Mesenchymal stem cell (in vitro differentiated cells and primary cell): ENCODE data around the gene LY6G5C.

Experiments used
- DNase-seq: peaks from one replicate; pipeline ENCODE4 v3.0.0-alpha.2; 2013
- H2AFZ ChIP-seq: one replicate; pipeline ENCODE4 v1.6.1; 2013; ENCODE audit warnings: low read depth, mild to moderate bottlenecking, control low read depth, inconsistent platforms, low read length, moderate library complexity
- H2AK5ac ChIP-seq: 2 replicates; pipeline ENCODE4 v1.6.1; 2013; ENCODE audit warnings: low read length, moderate library complexity, mild to moderate bottlenecking, inconsistent platforms; ENCODE audit not compliant: severe bottlenecking
- H2BK120ac ChIP-seq: one replicate; pipeline ENCODE4 v1.6.1; 2013; ENCODE audit warnings: low read depth, mild to moderate bottlenecking, inconsistent platforms, low read length, moderate library complexity
- H2BK12ac ChIP-seq, 2 experiments: one replicate each; pipeline ENCODE4 v1.6.1; 2013; ENCODE audit warnings: inconsistent platforms in 2 of 2, low read length in 2 of 2, mild to moderate bottlenecking in 2 of 2, moderate library complexity in 2 of 2, control low read depth in 1 of 2
- H2BK15ac ChIP-seq: one replicate; pipeline ENCODE4 v1.6.1; 2013; ENCODE audit warnings: mild to moderate bottlenecking, low read depth, inconsistent platforms; ENCODE audit not compliant: poor library complexity, severe bottlenecking
- H2BK5ac ChIP-seq: 2 replicates; pipeline ENCODE4 v1.6.1; 2013; ENCODE audit warnings: low read depth, mild to moderate bottlenecking, low read length, control low read depth, inconsistent platforms; ENCODE audit not compliant: poor library complexity, severe bottlenecking
- H3K14ac ChIP-seq, 2 experiments: one replicate each; pipeline ENCODE4 v1.6.1; 2013; ENCODE audit warnings: inconsistent platforms in 2 of 2, low read length in 2 of 2, control low read depth in 1 of 2, mild to moderate bottlenecking in 1 of 2, moderate library complexity in 1 of 2
- H3K18ac ChIP-seq, 2 experiments: one replicate each; pipeline ENCODE4 v1.6.1; 2013; ENCODE audit warnings: inconsistent platforms in 2 of 2, low read length in 2 of 2, control low read depth in 1 of 2, low read depth in 1 of 2, mild to moderate bottlenecking in 1 of 2
- H3K23ac ChIP-seq, 2 experiments: one replicate each; pipeline ENCODE4 v1.6.1; 2013; ENCODE audit warnings: inconsistent platforms in 2 of 2, low read length in 2 of 2, mild to moderate bottlenecking in 2 of 2, moderate library complexity in 2 of 2, control low read depth in 1 of 2
- H3K27ac ChIP-seq: 2 replicates; pipeline ENCODE4 v1.5.1; 2013; ENCODE audit warnings: mild to moderate bottlenecking, moderate library complexity, low read length, control low read depth, inconsistent platforms; ENCODE audit not compliant: poor library complexity, severe bottlenecking
- H3K27me3 ChIP-seq, 2 experiments: 2 replicates each; pipeline versions ENCODE4 v1.6.1 to v1.7.0; 2013; ENCODE audit warnings: low read length in 2 of 2, mild to moderate bottlenecking in 2 of 2, moderate library complexity in 2 of 2, control low read depth in 1 of 2, inconsistent platforms in 1 of 2; ENCODE audit not compliant: control insufficient read depth in 1 of 2, insufficient read depth in 1 of 2
- H3K36me3 ChIP-seq, 2 experiments: 2 replicates each; pipeline versions ENCODE4 v1.6.1 to v1.7.0; 2013; ENCODE audit warnings: low read length in 2 of 2, control low read depth in 1 of 2, inconsistent platforms in 1 of 2, low read depth in 1 of 2, mild to moderate bottlenecking in 1 of 2; ENCODE audit not compliant: insufficient read depth in 2 of 2, control insufficient read depth in 1 of 2
- H3K4ac ChIP-seq, 2 experiments: one replicate each; pipeline ENCODE4 v1.6.1; 2013; ENCODE audit warnings: inconsistent platforms in 2 of 2, low read length in 2 of 2, mild to moderate bottlenecking in 2 of 2, moderate library complexity in 2 of 2, control low read depth in 1 of 2, low read depth in 1 of 2
- H3K4me1 ChIP-seq: 2 replicates; pipeline ENCODE4 v1.6.1; 2013; ENCODE audit warnings: low read depth, low read length, control low read depth; ENCODE audit not compliant: control insufficient read depth, insufficient read depth
- H3K4me2 ChIP-seq: 2 replicates; pipeline ENCODE4 v1.6.1; 2013; ENCODE audit warnings: low read length, mild to moderate bottlenecking, inconsistent platforms; ENCODE audit not compliant: poor library complexity, severe bottlenecking
- H3K4me3 ChIP-seq, 2 experiments: 2 replicates each; pipeline versions ENCODE4 v1.5.1 to v1.7.0; 2013; ENCODE audit warnings: low read length in 2 of 2, mild to moderate bottlenecking in 2 of 2, control low read depth in 1 of 2, low read depth in 1 of 2; ENCODE audit not compliant: insufficient read depth in 1 of 2
- H3K79me1 ChIP-seq: replicated peaks from 2 replicates; pipeline ENCODE4 v1.6.1; 2013; ENCODE audit warnings: mild to moderate bottlenecking, control low read depth, low read length, inconsistent platforms; ENCODE audit not compliant: poor library complexity, severe bottlenecking
- H3K9ac ChIP-seq: 2 replicates; pipeline ENCODE4 v1.7.0; 2013; ENCODE audit warnings: mild to moderate bottlenecking, low read length, moderate library complexity
- H3K9me3 ChIP-seq: 2 replicates; pipeline ENCODE4 v1.7.0; 2013; ENCODE audit warnings: mild to moderate bottlenecking, low read length; ENCODE audit not compliant: control insufficient read depth
- H4K8ac ChIP-seq: one replicate; pipeline ENCODE4 v1.6.1; 2013; ENCODE audit warnings: inconsistent platforms, mild to moderate bottlenecking, low read length, moderate library complexity
- H4K91ac ChIP-seq: one replicate; pipeline ENCODE4 v1.6.1; 2013; ENCODE audit warnings: mild to moderate bottlenecking, low read length, inconsistent platforms
- WGBS: methylation state at CpG from one replicate; pipeline ENCODE4 v1.1.7; 2013; ENCODE audit warnings: mixed read lengths; 5-methylcytosine and 5-hydroxymethylcytosine counted together

Gene LY6G5C

GRCh38 chr6:31718265-31718664 lies 37.4 kb upstream of the LY6G5C start:
- no peak for DNase-seq
- no peak overlapping the region for H3K4me3 ChIP-seq
- 100% methylated on average over 1 of the region's 1 CpG for WGBS

DNA sequence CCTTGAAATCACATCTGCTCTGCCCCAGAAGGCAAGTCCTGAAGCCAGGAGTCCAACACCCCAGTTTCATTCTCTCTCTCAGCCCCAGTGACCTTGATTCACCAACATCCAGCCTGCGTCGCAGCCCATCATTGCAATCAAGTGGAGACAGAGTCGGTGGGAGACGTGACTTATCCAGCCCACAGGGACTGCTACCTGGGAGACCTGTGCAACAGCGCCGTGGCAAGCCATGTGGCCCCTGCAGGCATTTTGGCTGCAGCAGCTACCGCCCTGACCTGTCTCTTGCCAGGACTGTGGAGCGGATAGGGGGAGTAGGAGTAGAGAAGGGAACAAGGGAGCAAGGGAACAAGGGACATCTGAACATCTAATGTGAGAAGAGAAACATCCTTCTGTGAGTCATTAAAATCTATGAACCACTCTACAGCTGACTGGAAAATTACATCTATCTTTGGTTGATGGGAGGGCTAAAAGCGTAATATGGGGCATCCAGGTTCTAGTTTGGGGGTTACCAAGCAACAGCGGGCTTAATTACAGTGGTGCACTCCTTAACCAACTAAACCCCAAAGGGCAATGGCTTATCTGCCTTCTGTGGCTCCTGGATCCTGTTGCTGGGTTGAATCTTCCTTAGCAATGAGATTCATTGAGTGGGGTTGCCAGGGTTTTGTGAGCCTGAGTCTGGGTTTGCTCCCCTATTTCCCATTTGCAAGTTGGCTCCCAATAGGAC lies 36.8 kb upstream of the LY6G5C start:
- H3K4me1 ChIP-seq, result peaks cover 4% of the 10 kb centered on the region
- H2BK5ac ChIP-seq, result no peak overlapping the region
- H3K18ac ChIP-seq, result no peak overlapping the region
- no peak overlapping the region for H3K23ac ChIP-seq
- WGBS, result 75% methylated on average over 8 of the region's 10 CpGs
- no peak overlapping the region for H2BK15ac ChIP-seq
- H3K4ac ChIP-seq, result no peak overlapping the region
- no peaks in the 10 kb centered on the region for H3K79me1 ChIP-seq
- H4K91ac ChIP-seq, result no peak overlapping the region
- H3K36me3 ChIP-seq, result no peaks in the 10 kb centered on the region
- H2BK120ac ChIP-seq, result no peak overlapping the region
- H2AK5ac ChIP-seq, result no peak overlapping the region
- H3K27ac ChIP-seq, result no peak overlapping the region
- H3K9me3 ChIP-seq, result no peaks in the 10 kb centered on the region
- peaks cover 12 to 29% of the 10 kb centered on the region in 2 experiments for H3K27me3 ChIP-seq
- H3K4me3 ChIP-seq, result no peak overlapping the region
- H2BK12ac ChIP-seq, result no peak overlapping the region
- no peak overlapping the region for H2AFZ ChIP-seq
- H3K9ac ChIP-seq, result no peak overlapping the region
- no peak for DNase-seq
- H4K8ac ChIP-seq, result no peak overlapping the region
- no peak overlapping the region for H3K14ac ChIP-seq
- H3K4me2 ChIP-seq, result no peak overlapping the region

More at GRCh38 chr6:31718265-31718664, 37.4 kb upstream of the LY6G5C start:
- Histone ChIP-seq H3K18ac (no peak overlapping the region), H2BK12ac (peak overlapping the region in 1 of 2 experiments; percentile 7), H2BK5ac (no peak overlapping the region), H3K36me3 (no peaks in the 10 kb centered on the region), H3K4ac (no peak overlapping the region), H3K4me2 (no peak overlapping the region), H3K79me1 (no peaks in the 10 kb centered on the region), H3K9me3 (no peaks in the 10 kb centered on the region), H2BK15ac (no peak overlapping the region), H4K8ac (no peak overlapping the region), H3K4me1 (peaks cover 4% of the 10 kb centered on the region), H2BK120ac (no peak overlapping the region), H3K14ac (no peak overlapping the region), H2AK5ac (no peak overlapping the region), H3K27me3 (peaks cover 10 to 29% of the 10 kb centered on the region in 2 experiments), H2AFZ (no peak overlapping the region), H3K27ac (no peak overlapping the region), H4K91ac (peak overlapping the region; percentile 16), H3K9ac (no peak overlapping the region), H3K23ac (no peak overlapping the region)

DNA sequence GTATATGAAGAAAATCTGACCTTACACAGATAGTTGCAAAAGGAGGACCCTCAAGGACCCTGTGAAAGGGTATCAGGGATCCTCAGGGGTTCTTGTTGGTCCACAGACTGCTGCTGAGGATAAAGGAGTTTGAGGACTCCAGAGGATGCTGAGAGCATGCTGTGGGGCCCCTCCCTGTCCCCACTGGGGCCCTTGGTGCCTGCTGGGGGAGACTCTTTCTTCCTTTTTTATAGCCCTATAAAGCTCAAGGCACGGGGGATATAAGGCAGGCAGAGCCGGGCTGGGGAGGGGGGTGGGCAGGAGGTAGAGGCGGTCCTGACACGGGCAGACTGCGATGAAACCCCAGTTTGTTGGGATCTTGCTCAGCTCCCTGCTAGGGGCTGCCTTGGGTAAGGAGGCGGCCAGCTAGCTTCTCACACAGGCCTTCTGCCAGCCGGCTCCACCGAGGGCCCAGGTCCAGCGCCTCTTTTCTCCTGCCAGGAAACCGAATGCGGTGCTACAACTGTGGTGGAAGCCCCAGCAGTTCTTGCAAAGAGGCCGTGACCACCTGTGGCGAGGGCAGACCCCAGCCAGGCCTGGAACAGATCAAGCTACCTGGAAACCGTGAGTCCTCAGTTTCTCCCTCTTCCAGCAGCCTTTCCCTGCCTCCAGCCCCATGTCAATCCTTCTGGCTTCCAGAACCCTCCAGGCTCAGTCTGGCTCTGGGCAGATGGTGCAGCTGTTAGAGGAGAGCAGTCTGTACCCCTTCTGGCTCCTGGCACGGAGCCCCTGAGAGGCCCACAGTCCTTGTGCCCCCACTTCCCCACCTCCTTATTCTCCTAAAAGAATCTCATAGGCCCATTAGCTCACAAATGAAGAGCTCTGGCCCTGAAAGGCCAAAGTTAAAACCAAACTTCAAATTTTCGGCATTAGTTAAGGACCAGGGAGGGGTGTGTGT lies 34.4 kb upstream of the LY6G5C start, which contains the start of gene LY6G6D:
Gene LY6G6D, plus strand, starts transcription at position 327 of the 937 bp plus-strand sequence. Its CDS starts 8 bp downstream, at position 335.
- Histone ChIP-seq H2AK5ac (no peak within 1 kb of the TSS), H2BK120ac (no peak within 1 kb of the TSS), H3K4ac (no peak within 1 kb of the TSS), H3K9me3 (no peaks in the 10 kb centered on the region), H2BK12ac (peak within 1 kb of the TSS in 1 of 2 experiments; percentile 15), H3K4me3 (no peak within 1 kb of the TSS), H4K8ac (peak within 1 kb of the TSS; percentile 84), H2AFZ (no peak within 1 kb of the TSS), H3K79me1 (no peaks in the 10 kb centered on the region), H3K23ac (no peak within 1 kb of the TSS), H4K91ac (no peak within 1 kb of the TSS), H3K9ac (no peak within 1 kb of the TSS), H2BK15ac (no peak within 1 kb of the TSS), H3K27me3 (peaks cover 35 to 38% of the 10 kb centered on the region in 2 experiments), H3K4me2 (no peak within 1 kb of the TSS), H2BK5ac (no peak within 1 kb of the TSS), H3K14ac (no peak within 1 kb of the TSS), H3K27ac (no peak within 1 kb of the TSS), H3K18ac (no peak within 1 kb of the TSS), H3K36me3 (peaks cover 0 to 3% of the 10 kb centered on the region in 2 experiments), H3K4me1 (peaks cover 4% of the 10 kb centered on the region)
- no peak for DNase-seq
- 59% methylated on average over 15 of the region's 16 CpGs for WGBS
